Measurements from ENCODE around the gene TULP4. TPM values are rescaled to one million over a fixed set of nuclear protein-coding genes. Genes with fewer than 3 reads are reported as not detected.

Gene TULP4, protein sequence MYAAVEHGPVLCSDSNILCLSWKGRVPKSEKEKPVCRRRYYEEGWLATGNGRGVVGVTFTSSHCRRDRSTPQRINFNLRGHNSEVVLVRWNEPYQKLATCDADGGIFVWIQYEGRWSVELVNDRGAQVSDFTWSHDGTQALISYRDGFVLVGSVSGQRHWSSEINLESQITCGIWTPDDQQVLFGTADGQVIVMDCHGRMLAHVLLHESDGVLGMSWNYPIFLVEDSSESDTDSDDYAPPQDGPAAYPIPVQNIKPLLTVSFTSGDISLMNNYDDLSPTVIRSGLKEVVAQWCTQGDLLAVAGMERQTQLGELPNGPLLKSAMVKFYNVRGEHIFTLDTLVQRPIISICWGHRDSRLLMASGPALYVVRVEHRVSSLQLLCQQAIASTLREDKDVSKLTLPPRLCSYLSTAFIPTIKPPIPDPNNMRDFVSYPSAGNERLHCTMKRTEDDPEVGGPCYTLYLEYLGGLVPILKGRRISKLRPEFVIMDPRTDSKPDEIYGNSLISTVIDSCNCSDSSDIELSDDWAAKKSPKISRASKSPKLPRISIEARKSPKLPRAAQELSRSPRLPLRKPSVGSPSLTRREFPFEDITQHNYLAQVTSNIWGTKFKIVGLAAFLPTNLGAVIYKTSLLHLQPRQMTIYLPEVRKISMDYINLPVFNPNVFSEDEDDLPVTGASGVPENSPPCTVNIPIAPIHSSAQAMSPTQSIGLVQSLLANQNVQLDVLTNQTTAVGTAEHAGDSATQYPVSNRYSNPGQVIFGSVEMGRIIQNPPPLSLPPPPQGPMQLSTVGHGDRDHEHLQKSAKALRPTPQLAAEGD (N-terminal part only)
- 143 and 252 TPM in 2 replicates for total RNA-seq (ENCODE audit: low replicate concordance)

- H3K9me3 ChIP-seq (ENCODE audit: low read depth), result no peaks in the 10 kb centered on the region
- DNase-seq (ENCODE audit: low spot score), result no peak
- H3K36me3 ChIP-seq, result peaks cover 14% of the 10 kb centered on the region
- no peak within 1 kb of the TSS for H3K4me2 ChIP-seq
- peaks cover 51% of the 10 kb centered on the region for H3K36me3 Mint-ChIP-seq
- H3K27ac Mint-ChIP-seq, result peak within 1 kb of the TSS; percentile 20
- H3K27ac ChIP-seq, result no peak within 1 kb of the TSS
- TF ChIP-seq CTCF (IDR thresholded peaks at IDR 0.05) (no peak), EZH2phosphoT487 (IDR thresholded peaks at IDR 0.05) (no peak), EZH2 (IDR thresholded peaks at IDR 0.05) (no peak)
- no peak within 1 kb of the TSS for H3K4me3 ChIP-seq
- peaks cover 15% of the 10 kb centered on the region for H3K4me1 Mint-ChIP-seq
- peaks cover 6% of the 10 kb centered on the region for H3F3A ChIP-seq (ENCODE audit: low read depth)
- no peaks in the 10 kb centered on the region for H3K4me1 ChIP-seq
- H3K27me3 ChIP-seq, result no peaks in the 10 kb centered on the region
- H3K27me3 Mint-ChIP-seq (ENCODE audit: insufficient read depth, low read depth), result peaks cover 3% of the 10 kb centered on the region
- no peak within 1 kb of the TSS for H3K9ac ChIP-seq
- H3K4me3 Mint-ChIP-seq, result peak within 1 kb of the TSS; percentile 7
- peaks cover 36% of the 10 kb centered on the region for H3K79me2 ChIP-seq (ENCODE audit: low read depth)
- H2AFZ ChIP-seq (replicated peaks), result no peak within 1 kb of the TSS
- peaks cover 21% of the 10 kb centered on the region for H3K9me3 Mint-ChIP-seq
- H4K20me1 ChIP-seq (ENCODE audit: low read depth), result no peaks in the 10 kb centered on the region
Measured at GRCh38 chr6:158312165-158312564, at the start of gene TULP4. Gene TULP4 (plus strand): TSS chr6:158312465. CDS start chr6:158314017, 1,552 bp downstream.

- H2AFZ ChIP-seq (replicated peaks), result no peak overlapping the region
- H3K27me3 ChIP-seq, result no peaks in the 10 kb centered on the region
- peaks cover 6% of the 10 kb centered on the region for H3K4me1 ChIP-seq
- DNase-seq (ENCODE audit: low spot score), result no peak
- Mint-ChIP-seq H3K9me3 (peaks cover 10% of the 10 kb centered on the region), H3K27ac (no peak overlapping the region), H3K4me1 (peaks cover 3% of the 10 kb centered on the region), H3K4me3 (no peak overlapping the region), H3K36me3 (peaks cover 54% of the 10 kb centered on the region), H3K27me3 (ENCODE audit: insufficient read depth, low read depth) (peaks cover 2% of the 10 kb centered on the region)
- H3K4me2 ChIP-seq, result no peak overlapping the region
- H3K9ac ChIP-seq, result no peak overlapping the region
- no peaks in the 10 kb centered on the region for H3K9me3 ChIP-seq (ENCODE audit: low read depth)
- H3K79me2 ChIP-seq (ENCODE audit: low read depth), result peaks cover 84% of the 10 kb centered on the region
- peaks cover 7% of the 10 kb centered on the region for H3K36me3 ChIP-seq
- H3F3A ChIP-seq (ENCODE audit: low read depth), result no peaks in the 10 kb centered on the region
- H3K27ac ChIP-seq, result no peak overlapping the region
- H4K20me1 ChIP-seq (ENCODE audit: low read depth), result peaks cover 11% of the 10 kb centered on the region
- TF ChIP-seq EZH2 (IDR thresholded peaks at IDR 0.05) (no peak), EZH2phosphoT487 (IDR thresholded peaks at IDR 0.05) (no peak), CTCF (IDR thresholded peaks at IDR 0.05) (no peak)
- no peak overlapping the region for H3K4me3 ChIP-seq
Measured at GRCh38 chr6:158262755-158263154, 49.5 kb upstream of the TULP4 start.

DNA sequence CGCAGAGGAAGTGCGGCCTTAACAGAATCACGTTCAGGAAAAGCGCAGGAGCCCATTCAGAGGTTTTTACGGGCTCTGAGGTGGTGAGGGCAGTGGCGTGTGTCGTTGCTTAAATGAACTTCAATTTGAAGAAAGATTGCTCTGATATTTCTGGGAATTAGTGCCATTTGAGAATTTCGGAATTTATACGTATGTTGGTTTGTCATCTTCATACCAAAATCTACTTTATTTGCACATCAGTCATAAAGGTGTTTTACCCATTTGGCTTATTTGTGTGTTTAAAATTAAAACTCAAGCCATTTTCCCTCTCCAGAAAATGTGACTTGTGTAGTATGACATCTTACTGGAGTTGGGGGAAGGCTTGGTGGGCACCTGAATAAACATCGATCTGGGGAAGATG is 48.1 kb upstream of the TULP4 start:
- H3K9ac ChIP-seq, result no peak overlapping the region
- H3K36me3 ChIP-seq, result peaks cover 5% of the 10 kb centered on the region
- no peaks in the 10 kb centered on the region for H3K27me3 ChIP-seq
- Mint-ChIP-seq H3K27ac (no peak overlapping the region), H3K9me3 (peaks cover 8% of the 10 kb centered on the region), H3K4me3 (no peak overlapping the region), H3K4me1 (peaks cover 3% of the 10 kb centered on the region), H3K27me3 (ENCODE audit: insufficient read depth, low read depth) (peaks cover 2% of the 10 kb centered on the region), H3K36me3 (peaks cover 51% of the 10 kb centered on the region)
- H3K79me2 ChIP-seq (ENCODE audit: low read depth), result peaks cover 82% of the 10 kb centered on the region
- DNase-seq (ENCODE audit: low spot score), result no peak
- no peak overlapping the region for H3K4me2 ChIP-seq
- H2AFZ ChIP-seq (replicated peaks), result no peak overlapping the region
- no peak overlapping the region for H3K27ac ChIP-seq
- H4K20me1 ChIP-seq (ENCODE audit: low read depth), result peaks cover 11% of the 10 kb centered on the region
- TF ChIP-seq CTCF (IDR thresholded peaks at IDR 0.05), result no peak
- no peak for TF ChIP-seq EZH2 (IDR thresholded peaks at IDR 0.05)
- TF ChIP-seq EZH2phosphoT487 (IDR thresholded peaks at IDR 0.05), result no peak
- peaks cover 6% of the 10 kb centered on the region for H3K4me1 ChIP-seq
- H3K4me3 ChIP-seq, result no peak overlapping the region
- H3F3A ChIP-seq (ENCODE audit: low read depth), result no peaks in the 10 kb centered on the region
- H3K9me3 ChIP-seq (ENCODE audit: low read depth), result no peaks in the 10 kb centered on the region

Data from neural progenitor cell (in vitro differentiated cells).